ENCODE measurements around the gene DEFB132. TPM values are rescaled to one million over a fixed set of nuclear protein-coding genes. Genes with fewer than 3 reads are reported as not detected.
A peak's percentile ranks its signal among the peaks of the same experiment; 100 is the strongest.

The DEFB132 gene
- total and polyA plus RNA-seq, 2 donors (not counting 3 experiments of a cell fraction or from before 2014, with no cell fraction given): not detected

GRCh38 chr20:227439-228105 lies 30.0 kb upstream of the DEFB132 start:
- Histone ChIP-seq H3K9me1 (replicated peaks; ENCODE audit: control insufficient read depth, extremely low read depth, insufficient read depth, low read length) (no peaks in the 10 kb centered on the region), H3K4me2 (ENCODE audit: insufficient read depth, low read length) (no peak overlapping the region), H3K27me3 (ENCODE audit: control insufficient read depth in 2 of 2, insufficient read depth in 2 of 2, low read length in 2 of 2) (peaks cover 6 to 13% of the 10 kb centered on the region in 2 experiments), H4K20me1 (replicated peaks; ENCODE audit: control insufficient read depth, extremely low read depth, insufficient read depth, low read length) (no peaks in the 10 kb centered on the region), H2AFZ (ENCODE audit: low read depth, low read length) (no peak overlapping the region), H3K36me3 (ENCODE audit: control insufficient read depth in 2 of 2, extremely low read depth in 1 of 2, insufficient read depth in 2 of 2, low read length in 2 of 2) (no peaks in the 10 kb centered on the region), H3K4me3 (replicated peaks in 1 of 3; ENCODE audit: insufficient read depth in 1 of 3, low read depth in 1 of 3, low read length in 3 of 3) (no peak overlapping the region), H3K9me3 (replicated peaks; ENCODE audit: control insufficient read depth, insufficient read depth, low read length) (no peaks in the 10 kb centered on the region), H3K9ac (replicated peaks; ENCODE audit: extremely low read depth, insufficient read depth, low read length) (no peak overlapping the region), H3K79me2 (ENCODE audit: control insufficient read depth, insufficient read depth, low read length) (no peaks in the 10 kb centered on the region), H3K27ac (ENCODE audit: insufficient read depth, low read depth, low read length) (no peak overlapping the region), H3K4me1 (ENCODE audit: control insufficient read depth, extremely low read depth, insufficient read depth, low read length) (no peaks in the 10 kb centered on the region)
- BruUV-seq (replicated peaks): no TSS peak
- ChIA-PET POLR2A (no interaction called here), CTCF (interaction anchor here (0.7 to 1.3 kb wide), 3 partner anchors 10 to 511 kb away, joined by 3 to 4 read pairs (median 3); no protein-coding TSS in a partner anchor)
- dilution Hi-C loops (cut with MboI; ENCODE audit: extremely low pct_ligation_motif_present, low sequenced_read_pairs): no loop called here
- DNase-seq (ENCODE audit: low read depth, low spot score) (no peak), FAIRE-seq (no peak)
- intact Hi-C loops (cut with micrococcal nuclease): no loop called here
- TF ChIP-seq POLR2AphosphoS5 (IDR thresholded peaks at IDR 0.05; ENCODE audit: insufficient read depth, low read depth, low read length) (no peak), JUN (IDR thresholded peaks at IDR 0.05; ENCODE audit: borderline replicate concordance, insufficient read depth, insufficient read length, low read depth) (no peak), EZH2 (IDR thresholded peaks at IDR 0.05; ENCODE audit: borderline replicate concordance, low read depth, low read length, severe bottlenecking) (no peak), POLR2A (IDR thresholded peaks at IDR 0.05; ENCODE audit: low read depth, low read length) (no peak), MYC (IDR thresholded peaks at IDR 0.05; ENCODE audit: low read depth, low read length) (no peak)

GRCh38 chr20:235891-236290 lies 21.6 kb upstream of the DEFB132 start:
- H3K79me2 ChIP-seq (ENCODE audit: control insufficient read depth, insufficient read depth, low read length): no peaks in the 10 kb centered on the region
- peaks cover 0 to 4% of the 10 kb centered on the region in 2 experiments for H3K27me3 ChIP-seq (ENCODE audit: control insufficient read depth in 2 of 2, insufficient read depth in 2 of 2, low read length in 2 of 2)
- ChIA-PET CTCF (interaction anchor here (0.6 to 1.8 kb wide), 7 partner anchors 8 to 503 kb away, joined by 3 to 7 read pairs (median 3); no protein-coding TSS in a partner anchor), POLR2A (no interaction called here)
- no peaks in the 10 kb centered on the region for H4K20me1 ChIP-seq (replicated peaks; ENCODE audit: control insufficient read depth, extremely low read depth, insufficient read depth, low read length)
- BruUV-seq (replicated peaks): no TSS peak
- no peak overlapping the region for H3K27ac ChIP-seq (ENCODE audit: insufficient read depth, low read depth, low read length)
- no peak overlapping the region for H3K4me3 ChIP-seq (replicated peaks in 1 of 3; ENCODE audit: insufficient read depth in 1 of 3, low read depth in 1 of 3, low read length in 3 of 3)
- DNase-seq (ENCODE audit: low read depth, low spot score): peak; percentile 16
- no peaks in the 10 kb centered on the region for H3K36me3 ChIP-seq (ENCODE audit: control insufficient read depth in 2 of 2, extremely low read depth in 1 of 2, insufficient read depth in 2 of 2, low read length in 2 of 2)
- no peaks in the 10 kb centered on the region for H3K9me3 ChIP-seq (replicated peaks; ENCODE audit: control insufficient read depth, insufficient read depth, low read length)
- intact Hi-C loops (cut with micrococcal nuclease) (no loop called here), dilution Hi-C loops (cut with MboI; ENCODE audit: extremely low pct_ligation_motif_present, low sequenced_read_pairs) (no loop called here)
- TF ChIP-seq CTCF (IDR thresholded peaks at IDR 0.05; ENCODE audit: extremely low read depth in 1 of 2, insufficient read depth in 1 of 2, low read depth in 1 of 2, low read length in 2 of 2): peak in 1 of 2 donors; percentile 21
- TF ChIP-seq POLR2A (IDR thresholded peaks at IDR 0.05; ENCODE audit: low read depth, low read length): no peak
- TF ChIP-seq JUN (IDR thresholded peaks at IDR 0.05; ENCODE audit: borderline replicate concordance, insufficient read depth, insufficient read length, low read depth): no peak
- H2AFZ ChIP-seq (ENCODE audit: low read depth, low read length): no peak overlapping the region
- H3K9ac ChIP-seq (replicated peaks; ENCODE audit: extremely low read depth, insufficient read depth, low read length): no peak overlapping the region
- no peak for FAIRE-seq
- no peaks in the 10 kb centered on the region for H3K9me1 ChIP-seq (replicated peaks; ENCODE audit: control insufficient read depth, extremely low read depth, insufficient read depth, low read length)
- no peak overlapping the region for H3K4me2 ChIP-seq (ENCODE audit: insufficient read depth, low read length)
- H3K4me1 ChIP-seq (ENCODE audit: control insufficient read depth, extremely low read depth, insufficient read depth, low read length): no peaks in the 10 kb centered on the region

Measured in endothelial cell of umbilical vein (primary cell).